HG03039 (cell line): ENCODE data around the gene MAP2K2.

ENCODE experiments used
- ATAC-seq: cut with Tn5 transposase; IDR thresholded peaks from one replicate; pipeline ENCODE4 v1.9.1; 2021; ENCODE audit warnings: mild to moderate bottlenecking, moderate library complexity; ENCODE audit not compliant: unreplicated experiment

Gene MAP2K2

GRCh38 chr19:4100647-4101495, 23.1 kb downstream of the MAP2K2 start:
- no peak for ATAC-seq

DNA sequence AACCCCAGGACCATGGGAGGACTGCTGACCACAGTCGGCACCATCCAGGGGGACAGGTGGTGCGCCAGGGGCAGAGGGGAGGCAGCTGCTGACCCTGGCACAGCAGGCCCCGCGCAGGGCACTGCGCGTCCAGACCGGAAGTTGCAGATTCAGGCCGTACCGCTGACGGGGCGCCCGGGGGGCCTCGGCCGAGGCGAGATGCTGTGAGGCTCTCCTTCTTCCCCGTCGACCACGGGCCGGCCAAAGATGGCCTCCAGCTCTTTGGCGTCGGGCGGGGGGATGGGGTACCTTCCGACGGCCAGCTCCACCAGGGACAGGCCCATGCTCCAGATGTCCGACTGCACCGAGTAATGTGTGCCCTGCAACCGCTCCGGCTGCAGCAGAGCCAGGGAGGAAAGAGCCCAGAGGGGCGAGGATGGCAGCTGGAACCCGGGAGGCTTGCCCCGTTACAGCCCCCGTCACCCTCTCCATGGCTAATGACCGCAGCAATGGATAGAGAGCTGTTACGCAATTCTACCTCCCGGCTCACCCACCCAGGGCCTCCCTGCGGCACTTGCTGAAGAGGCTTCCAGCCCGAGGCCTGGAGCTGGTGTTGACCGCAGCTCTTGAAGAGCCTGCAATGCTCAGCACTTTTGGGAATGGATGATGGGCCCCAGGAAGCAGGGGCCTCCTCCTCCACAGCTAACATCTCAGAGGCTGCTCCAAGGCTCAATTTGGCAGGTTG, 24.7 kb downstream of the MAP2K2 start:
- no peak for ATAC-seq

DNA sequence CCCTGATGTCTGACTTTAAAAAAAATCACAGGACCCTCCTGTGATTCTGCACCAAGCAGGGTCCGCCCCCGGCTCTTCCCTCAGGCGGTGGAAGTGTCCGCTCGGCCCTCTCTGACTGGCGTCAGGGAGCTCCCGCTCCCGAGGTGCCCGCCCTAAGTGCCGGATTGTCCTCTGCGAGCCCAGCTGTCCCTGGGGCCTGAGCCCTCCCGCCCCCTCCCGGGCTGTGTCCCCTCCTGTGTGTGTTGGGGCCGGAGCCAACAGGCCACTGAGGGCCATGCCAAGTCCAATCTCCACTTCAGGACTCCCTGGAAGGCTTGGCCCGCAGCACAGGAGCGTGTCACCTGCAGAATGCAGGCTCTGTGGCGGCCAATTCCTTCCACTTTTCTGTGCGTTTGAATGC, 25.4 kb downstream of the MAP2K2 start:
- no peak for ATAC-seq

DNA sequence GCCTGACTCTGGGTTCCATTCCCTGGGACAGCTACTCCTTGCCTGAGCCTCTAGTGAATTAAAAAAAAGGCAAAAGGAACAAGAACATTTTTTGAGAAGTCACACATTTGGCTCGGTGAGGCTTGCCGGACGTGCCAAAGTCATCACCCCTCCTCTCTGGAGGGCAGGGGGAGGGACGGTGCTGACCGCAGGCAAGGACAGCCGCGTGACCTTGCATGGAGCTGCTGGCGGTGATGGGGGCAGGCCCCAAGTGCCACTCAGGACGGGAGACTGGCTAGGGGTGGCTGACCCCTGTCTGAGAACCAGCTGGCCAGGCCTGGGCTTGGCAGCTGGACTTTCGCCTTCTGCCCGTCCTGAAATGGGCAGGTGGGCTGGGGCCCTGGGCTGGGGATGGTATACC, 26.4 kb downstream of the MAP2K2 start:
- no peak for ATAC-seq

- ATAC-seq = no peak
These were observed 27.7 kb downstream of the MAP2K2 start for GRCh38 chr19:4096049-4096892.

- ATAC-seq = no peak
These were observed 28.5 kb downstream of the MAP2K2 start for GRCh38 chr19:4095488-4095844.

DNA sequence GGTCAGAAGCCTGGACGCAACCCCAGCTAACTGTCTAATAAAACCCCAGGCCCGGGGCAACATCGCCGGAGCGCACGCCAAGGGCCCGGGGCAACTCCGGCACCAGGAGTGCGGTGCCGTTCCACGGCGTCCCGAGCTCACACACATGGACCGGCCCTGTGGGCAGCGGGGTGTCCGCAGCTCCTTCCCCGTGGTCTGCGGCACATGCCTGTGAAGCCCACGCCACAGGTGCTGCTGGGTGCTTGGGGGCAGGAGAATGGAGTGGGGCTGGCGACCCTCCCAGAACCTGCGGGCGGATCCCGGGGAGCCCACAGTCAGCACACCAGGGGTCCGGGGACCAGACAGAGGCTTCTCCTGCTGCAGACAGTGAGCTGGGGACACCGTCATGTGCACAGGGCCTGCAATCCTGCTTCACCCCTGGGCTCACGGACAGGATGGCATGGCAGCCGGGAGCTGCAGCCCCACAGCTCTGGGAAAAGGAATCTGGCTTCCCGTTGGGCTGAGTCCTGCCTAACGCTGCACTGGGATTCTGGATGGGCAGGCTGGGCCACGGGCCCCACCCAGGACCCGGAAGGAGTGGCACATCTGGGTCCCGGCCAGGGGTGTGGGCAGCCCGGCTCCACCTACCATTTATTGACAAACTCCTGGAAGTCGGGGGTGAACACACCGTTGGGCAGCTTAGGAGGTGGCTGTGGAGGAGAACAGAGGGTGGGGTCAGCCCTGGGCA, 29.0 kb downstream of the MAP2K2 start:
- no peak for ATAC-seq

- ATAC-seq = no peak
These were observed 29.6 kb downstream of the MAP2K2 start for GRCh38 chr19:4094291-4094690.

DNA sequence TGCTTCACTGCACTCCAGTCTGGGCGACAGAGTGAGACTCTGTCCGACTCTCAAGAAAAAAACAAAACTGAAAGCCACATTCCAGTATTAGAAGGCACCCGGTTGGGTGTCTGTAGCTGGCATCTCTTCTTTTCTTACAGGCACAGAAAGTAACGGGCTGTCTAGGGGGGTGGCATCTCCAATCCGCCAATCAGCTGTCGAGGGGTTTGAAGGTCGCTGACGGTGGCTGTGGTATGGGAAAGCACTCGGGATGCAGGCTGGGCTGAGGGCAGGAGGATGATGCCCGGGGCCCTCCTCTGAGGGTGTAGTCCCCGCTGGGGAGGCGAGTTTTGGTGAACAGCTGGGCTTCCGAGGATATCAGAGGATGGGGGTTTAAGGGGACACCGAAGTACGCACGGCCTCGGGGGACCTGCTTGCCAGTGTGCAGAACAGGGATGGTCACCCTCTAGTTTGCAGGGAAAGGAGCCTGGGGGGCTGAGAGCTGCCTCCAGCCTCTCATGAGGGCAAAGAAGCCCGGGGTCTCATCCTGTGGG, 30.2 kb downstream of the MAP2K2 start:
- no peak for ATAC-seq

GRCh38 chr19:4090356-4091220, 33.3 kb downstream of the MAP2K2 start:
- no peak for ATAC-seq

GRCh38 chr19:4089946-4090345, 34.0 kb downstream of the MAP2K2 start:
- no peak for ATAC-seq

- ATAC-seq = no peak
These were observed 34.5 kb downstream of the MAP2K2 start for GRCh38 chr19:4089400-4089908.

GRCh38 chr19:4088975-4089374, 34.9 kb downstream of the MAP2K2 start:
- no peak for ATAC-seq

DNA sequence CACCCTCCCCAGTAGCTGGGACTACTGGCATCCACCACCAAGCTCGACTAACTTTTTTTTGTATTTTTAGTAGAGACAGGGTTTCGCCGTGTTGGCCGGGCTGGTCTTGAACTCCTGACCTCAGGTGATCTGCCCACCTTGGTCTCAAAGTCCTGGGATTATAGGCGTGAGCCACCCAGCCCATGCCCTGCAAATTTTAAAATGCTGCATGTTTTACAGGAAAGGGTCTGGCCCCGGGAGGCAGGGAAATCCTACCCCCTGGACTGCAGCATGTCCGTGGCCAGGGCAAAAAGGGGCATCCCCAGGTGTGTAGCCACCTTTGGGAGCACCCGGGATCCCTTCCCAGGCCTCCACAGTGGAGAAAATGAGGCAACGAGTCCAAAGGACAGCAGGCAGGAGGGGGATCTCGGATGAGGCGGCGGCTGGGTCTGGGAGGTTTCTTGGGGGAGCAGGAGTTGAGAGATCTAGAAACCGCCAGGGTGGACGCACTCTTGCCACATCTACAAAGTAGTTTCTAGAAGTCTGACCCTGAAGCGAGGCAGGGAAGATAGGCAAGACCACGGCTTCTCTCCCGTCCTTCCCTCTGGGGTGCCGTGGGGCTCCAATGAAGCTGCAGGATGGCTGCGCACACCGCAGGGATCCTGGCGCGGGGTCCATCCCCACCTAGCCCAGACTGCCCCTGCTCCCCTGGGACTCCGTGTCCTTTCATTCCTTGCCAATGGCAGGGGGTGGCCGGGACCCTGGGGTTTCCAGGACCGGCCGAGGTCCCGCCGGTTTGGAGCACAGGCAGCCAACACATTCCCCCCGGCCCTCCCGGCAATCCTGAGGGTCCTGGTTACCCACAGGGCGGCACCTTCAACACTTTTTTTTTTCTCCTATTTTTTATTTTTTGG, 35.9 kb downstream of the MAP2K2 start:
- ATAC-seq = no peak

- ATAC-seq = no peak
These were observed 37.5 kb downstream of the MAP2K2 start for GRCh38 chr19:4086411-4086867.

GRCh38 chr19:4084547-4084877, 39.4 kb downstream of the MAP2K2 start:
- no peak for ATAC-seq

DNA sequence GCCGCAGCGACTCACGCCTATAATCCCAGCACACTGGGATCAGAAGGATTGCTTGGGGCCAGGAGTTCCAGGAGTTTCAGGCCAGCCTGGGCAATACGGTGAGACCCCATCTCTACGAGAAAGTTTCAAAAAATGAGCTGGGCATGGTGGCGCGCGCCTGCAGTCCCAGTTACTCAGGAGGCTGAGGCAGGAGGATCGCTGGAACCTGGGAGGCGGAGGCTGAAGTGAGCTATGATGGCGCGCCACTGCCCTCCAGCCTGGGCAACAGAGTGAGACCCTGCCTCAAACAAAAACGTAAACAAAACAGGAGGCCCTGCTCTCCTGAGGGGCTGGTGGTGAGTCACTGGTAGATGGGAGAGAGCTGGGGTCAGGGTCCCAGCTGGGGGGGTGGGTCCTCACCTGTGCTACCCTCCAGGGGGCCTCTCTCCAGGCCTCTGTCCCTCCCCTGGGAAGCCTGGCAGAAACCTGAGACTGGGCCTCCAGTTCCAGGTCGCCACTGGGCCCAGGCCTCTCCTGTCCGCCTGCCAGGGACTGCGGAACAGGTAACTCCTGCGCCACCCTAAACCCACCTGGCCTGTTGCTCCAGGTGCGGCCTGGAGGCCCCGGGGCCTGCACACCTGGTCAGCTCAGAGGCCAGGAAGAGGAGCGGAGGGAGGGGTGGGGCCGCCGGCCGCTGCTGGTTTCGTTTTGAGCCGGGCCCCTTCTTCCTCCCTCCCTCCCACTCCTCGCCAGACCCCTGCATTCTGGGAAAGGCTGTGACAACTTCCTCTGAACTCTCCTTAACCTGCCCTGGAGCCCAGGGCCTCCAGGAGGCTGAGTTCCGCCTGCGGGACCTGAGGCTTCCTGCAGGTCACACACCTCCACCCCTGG, 40.0 kb downstream of the MAP2K2 start:
- ATAC-seq = no peak
